Ovary (tissue), 9 donors: Measurements from ENCODE around the gene SERPINA1. TPM values are rescaled to one million over a fixed set of nuclear protein-coding genes. Genes with fewer than 3 reads are reported as not detected.

Source experiments
- DNase-seq, 5 donors: peaks; one replicate each; pipeline ENCODE4 v3.0.0-alpha.2; 2019 to 2020
- H3K27ac ChIP-seq, 2 donors: fragments of 200-600 bp; one replicate each; pipeline versions ENCODE4 v1.5.1 to v1.8.0; 2019 to 2022
- H3K27me3 ChIP-seq: fragments of 200-600 bp; one replicate; pipeline ENCODE4 v1.8.0; 2022
- H3K36me3 ChIP-seq: fragments of 200-600 bp; sonication (generic); one replicate; pipeline ENCODE4 v1.5.1; 2019
- H3K4me1 ChIP-seq: one replicate; pipeline ENCODE4 v1.8.1; 2013; ENCODE audit warnings: mild to moderate bottlenecking, moderate library complexity; ENCODE audit not compliant: insufficient read depth
- H3K4me3 ChIP-seq: fragments of 200-600 bp; sonication (generic); one replicate; pipeline ENCODE4 v1.5.1; 2017
- H3K9me3 ChIP-seq, 2 donors: fragments of 200-600 bp in 1 of 2; sonication (generic) in 1 of 2; one replicate each; pipeline versions ENCODE4 v1.5.1 to v1.8.1; 2013 to 2019; ENCODE audit warnings: mild to moderate bottlenecking in 1 of 2, moderate library complexity in 1 of 2
- CTCF ChIP-seq, 3 donors: fragments of 450-650 bp in 2 of 3; fragments of 200-600 bp in 1 of 3; IDR thresholded peaks; one replicate each; pipeline versions ENCODE4 v1.5.1 to v1.8.0; 2016 to 2022; ENCODE audit warnings: antibody characterized with exemption in 3 of 3, mild to moderate bottlenecking in 1 of 3
- EP300 ChIP-seq: sonication (generic); formaldehyde crosslinking; IDR thresholded peaks from one replicate; pipeline ENCODE4 v1.6.1; 2017; ENCODE audit warnings: antibody characterized with exemption
- POLR2A ChIP-seq: fragments of 450-650 bp; IDR thresholded peaks from one replicate; pipeline ENCODE4 v1.6.1; 2017; ENCODE audit warnings: antibody characterized with exemption, mild to moderate bottlenecking, moderate library complexity
- WGBS, 3 donors: extraction: QIAGEN DNeasy Blood & Tissue Kit in 1 of 3; methylation state at CpG; one replicate each; pipeline versions ENCODE4 v1.1.5 to v1.1.7; 2013 to 2017; 5-methylcytosine and 5-hydroxymethylcytosine counted together
- intact Hi-C, 4 donors: fragments of 100-400 bp; cut with DNase I; formaldehyde crosslinking; loops; one replicate each; pipeline versions ENCODE4 v1.11.0 to v1.15.1; 2022 to 2023
- polyA plus RNA-seq, 2 donors: library from polyadenylated mRNA; stranded (reverse); fragments of 200-250 nt in 1 of 2; fragments of 350-450 nt in 1 of 2; fragmentation: Illumina TruSeq in 1 of 2; extraction: RNeasy Lipid Tissue Mini Kit (QIAGEN cat#74804) in 1 of 2; gene quantifications; one replicate each; pipeline ENCODE4 v1.2.3, GENCODE V29; 2013 to 2014
- total RNA-seq, 7 donors: library from RNA; depleted of rRNA in 2 of 7; stranded (reverse); fragments of >200 nt in 2 of 7; fragmentation: NEBNext Ultra II Directional in 3 of 7; extraction: Animal tissue kit (Norgen Biotek cat#: 25700) in 3 of 7; gene quantifications; one replicate each; pipeline versions ENCODE4 v1.1.0 to v1.2.4, GENCODE V29; 2016 to 2023
- donor health status: DM: no; HTN: no; CAD: no; lungs with moderate emphysema.
- donor health status: DM: no; HTN: no; CAD: no.
- donor health status: Bipolar disorder and iron deficiency.
- donor health status: DM: yes; HTN: yes; CAD: no.
- donor health status: DM: no; HTN: no; CAD: no.
- donor health status: DM: yes; HTN: yes; CAD: no.

SERPINA1 gene
- total and polyA plus RNA-seq, 9 donors: 1.2 to 25.7 (median 9.9) TPM

- no peak for DNase-seq
Measured at GRCh38 chr14:94330857-94331256, 57.5 kb downstream of the SERPINA1 start.

GRCh38 chr14:94330432-94330831, 58.0 kb downstream of the SERPINA1 start:
- WGBS, 3 donors: 76 to 83% (median 82%) methylated on average over 3 of the region's 3 CpGs
- TF ChIP-seq CTCF (IDR thresholded peaks at IDR 0.05): no peak
- TF ChIP-seq EP300: no peak
- TF ChIP-seq POLR2A: no peak
- no peaks in the 10 kb centered on the region for H3K36me3 ChIP-seq
- intact Hi-C loops: no loop called here
- H3K4me1 ChIP-seq: no peaks in the 10 kb centered on the region
- DNase-seq: no peak
- no peaks in the 10 kb centered on the region for H3K9me3 ChIP-seq
- no peak overlapping the region for H3K27ac ChIP-seq
- no peaks in the 10 kb centered on the region for H3K27me3 ChIP-seq
- no peak overlapping the region for H3K4me3 ChIP-seq

More at GRCh38 chr14:94330857-94331256, 57.5 kb downstream of the SERPINA1 start:
- no peaks in the 10 kb centered on the region for H3K4me1 ChIP-seq
- no peaks in the 10 kb centered on the region for H3K9me3 ChIP-seq
- H3K27me3 ChIP-seq: no peaks in the 10 kb centered on the region
- 51 to 59% (median 56%) methylated on average over 2 of the region's 2 CpGs for WGBS, 3 donors
- H3K27ac ChIP-seq: no peak overlapping the region
- TF ChIP-seq POLR2A (no peak), EP300 (no peak), CTCF (IDR thresholded peaks at IDR 0.05) (no peak)
- intact Hi-C loops: no loop called here
- H3K36me3 ChIP-seq: no peaks in the 10 kb centered on the region
- no peak overlapping the region for H3K4me3 ChIP-seq

- H3K9me3 ChIP-seq: no peaks in the 10 kb centered on the region
- H3K27ac ChIP-seq: no peak overlapping the region
- no peak for DNase-seq
- intact Hi-C loops: no loop called here
- 87 to 88% (median 87%) methylated on average over 4 of the region's 4 CpGs for WGBS, 3 donors
- no peaks in the 10 kb centered on the region for H3K36me3 ChIP-seq
- no peak overlapping the region for H3K4me3 ChIP-seq
- H3K4me1 ChIP-seq: no peaks in the 10 kb centered on the region
- no peak for TF ChIP-seq CTCF (IDR thresholded peaks at IDR 0.05)
- no peaks in the 10 kb centered on the region for H3K27me3 ChIP-seq
Measured at GRCh38 chr14:94329857-94330256, 58.5 kb downstream of the SERPINA1 start.

- Histone ChIP-seq H3K27me3 (no peaks in the 10 kb centered on the region), H3K36me3 (no peaks in the 10 kb centered on the region), H3K27ac (no peak overlapping the region), H3K4me3 (no peak overlapping the region), H3K9me3 (no peaks in the 10 kb centered on the region), H3K4me1 (no peaks in the 10 kb centered on the region)
- TF ChIP-seq CTCF (IDR thresholded peaks at IDR 0.05) (no peak), EP300 (no peak), POLR2A (no peak)
- DNase-seq: no peak
- WGBS, 3 donors: 66 to 84% (median 76%) methylated on average over 2 of the region's 2 CpGs
- intact Hi-C loops: no loop called here
Measured at GRCh38 chr14:94328196-94328595, 60.2 kb downstream of the SERPINA1 start.

Other genes starting within 250 kb of the SERPINA1 start
- gene PPP4R4, start 214.3 kb downstream of the SERPINA1 start, total RNA-seq: 10 to 100 TPM in 6 of 7 donors, 1 to 10 TPM in 1; 10.0 to 41.0 (median 17.6) TPM
- 1 to 10 TPM; 3.0 to 6.6 TPM for gene PPP4R4, start 214.3 kb downstream of the SERPINA1 start, polyA plus RNA-seq
- under 1 TPM in 1 of 7 donors, not detected in 6; 0.05 TPM for gene SERPINA10, start 95.3 kb downstream of the SERPINA1 start, total RNA-seq
- gene SERPINA10, start 95.3 kb downstream of the SERPINA1 start, polyA plus RNA-seq: not detected
- 10 to 100 TPM in 1 of 7 donors, under 1 TPM in 2, not detected in 4; 0.35 to 15.4 (median 0.56) TPM for gene SERPINA6, start 65.3 kb downstream of the SERPINA1 start, total RNA-seq
- under 1 TPM; 0.18 to 0.68 TPM for gene SERPINA6, start 65.3 kb downstream of the SERPINA1 start, polyA plus RNA-seq
- gene SERPINA2, start 21.9 kb downstream of the SERPINA1 start, total RNA-seq: not detected
- gene SERPINA2, start 21.9 kb downstream of the SERPINA1 start, polyA plus RNA-seq: not detected
- not detected for gene SERPINA11, start 64.2 kb upstream of the SERPINA1 start, total RNA-seq
- gene SERPINA11, start 64.2 kb upstream of the SERPINA1 start, polyA plus RNA-seq: not detected
- not detected for gene SERPINA9, start 87.6 kb upstream of the SERPINA1 start, total RNA-seq
- not detected for gene SERPINA9, start 87.6 kb upstream of the SERPINA1 start, polyA plus RNA-seq
- not detected for gene SERPINA12, start 120.9 kb upstream of the SERPINA1 start, total RNA-seq
- gene SERPINA12, start 120.9 kb upstream of the SERPINA1 start, polyA plus RNA-seq: not detected
- gene SERPINA4, start 172.8 kb upstream of the SERPINA1 start, total RNA-seq: under 1 TPM in 4 of 7 donors, not detected in 3; 0.11 to 0.22 (median 0.15) TPM
- not detected for gene SERPINA4, start 172.8 kb upstream of the SERPINA1 start, polyA plus RNA-seq
- gene SERPINA5, start 192.8 kb upstream of the SERPINA1 start, total RNA-seq: 10 to 100 TPM in 6 of 7 donors, 1 to 10 TPM in 1; 8.3 to 66.2 (median 23.8) TPM
- gene SERPINA5, start 192.8 kb upstream of the SERPINA1 start, polyA plus RNA-seq: 10 to 100 TPM; 21.5 to 27.9 TPM
- 100 to 1,000 TPM in 5 of 7 donors, 10 to 100 TPM in 2; 49.6 to 291 (median 259) TPM for gene SERPINA3, start 223.8 kb upstream of the SERPINA1 start, total RNA-seq
- 100 to 1,000 TPM in 1 of 2 donors, 10 to 100 TPM in 1; 97.4 to 212 TPM for gene SERPINA3, start 223.8 kb upstream of the SERPINA1 start, polyA plus RNA-seq